OCI-LY1 (cell line): ENCODE data around the gene SUGCT.

Experiments used
- CTCF ChIP-seq: fragments of 200-600 bp; sonication (generic), shearing (Covaris generic); IDR thresholded peaks from 2 replicates; pipeline ENCODE4 v1.5.1; 2017; ENCODE audit warnings: mild to moderate bottlenecking, antibody characterized with exemption, low read length, moderate library complexity, mixed read lengths
- EZH2 ChIP-seq: fragments of 200-600 bp; sonication (generic), shearing (Covaris generic); IDR thresholded peaks from 2 replicates; pipeline ENCODE4 v1.8.0; 2017; ENCODE audit warnings: borderline replicate concordance, mixed run types, mild to moderate bottlenecking, antibody characterized with exemption, low read length, moderate library complexity, mixed read lengths

GRCh38 chr7:40425696-40426095, 290.9 kb downstream of the SUGCT start:
- no peak for TF ChIP-seq EZH2
- TF ChIP-seq CTCF: no peak
